Kidney glomerular epithelial cell (primary cell): Measurements from ENCODE around the gene GNAQ.
A peak's percentile ranks its signal among the peaks of the same experiment; 100 is the strongest.
"Not testable (repeated sequence)": the region's sequence is repeated elsewhere in the genome, so short reads cannot be mapped to it uniquely, and the experiment has no call there.

Experiments used
- DNase-seq: peaks from one replicate; lab custom pipeline; 2025; lab: John Stamatoyannopoulos, UW

Gene GNAQ

DNA sequence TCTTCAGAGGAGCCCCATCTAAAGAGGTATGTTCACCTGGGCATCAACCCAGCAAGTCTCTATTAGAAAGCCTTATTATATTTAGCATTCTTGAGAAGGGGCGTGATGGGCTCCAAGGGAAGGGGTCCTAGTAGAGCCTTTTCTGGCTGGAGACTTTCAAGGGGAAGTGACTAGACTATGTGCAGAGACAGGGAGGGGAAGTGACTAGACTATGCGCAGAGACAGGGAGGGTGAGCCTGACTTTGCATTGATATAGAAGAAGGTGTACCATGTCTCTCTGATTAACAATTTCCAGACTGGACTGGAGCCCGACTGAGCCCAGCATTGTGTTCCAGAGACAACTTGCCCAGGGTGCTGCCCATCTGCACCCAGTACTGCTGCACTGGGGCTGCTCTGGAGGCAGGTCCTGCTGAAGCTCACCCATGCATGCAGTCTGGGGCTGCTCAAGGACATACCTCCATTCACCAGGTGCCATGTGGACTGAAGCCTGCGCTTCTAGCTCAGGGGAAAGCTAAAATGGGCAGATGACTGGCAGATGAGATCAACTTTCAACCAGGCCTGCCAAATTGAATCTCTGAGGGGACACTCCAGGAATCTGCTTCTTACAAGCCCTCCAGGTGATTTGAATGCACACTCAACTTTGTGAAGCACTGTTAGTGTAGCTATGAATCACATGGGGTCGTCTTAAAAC lies 300.5 kb downstream of the GNAQ start:
- no peak for DNase-seq

DNA sequence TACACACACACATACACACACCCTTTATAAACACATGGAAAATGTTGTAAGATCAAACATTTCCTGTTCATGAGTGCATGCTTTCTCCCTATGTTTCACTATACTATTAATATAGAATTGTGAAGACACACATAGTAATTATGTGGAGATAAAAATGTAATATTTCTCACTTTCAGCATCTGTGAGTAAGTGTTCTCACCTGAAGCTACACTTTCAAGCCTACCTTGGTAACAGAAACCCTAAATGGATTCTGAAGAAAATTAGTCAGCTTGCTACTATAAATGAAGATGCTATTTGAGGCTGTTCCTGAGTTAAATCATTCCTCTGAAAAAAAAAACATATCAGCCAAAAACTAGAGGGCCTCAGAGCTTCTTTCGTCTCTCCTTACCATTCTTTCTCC lies 302.4 kb downstream of the GNAQ start:
- no peak for DNase-seq

DNA sequence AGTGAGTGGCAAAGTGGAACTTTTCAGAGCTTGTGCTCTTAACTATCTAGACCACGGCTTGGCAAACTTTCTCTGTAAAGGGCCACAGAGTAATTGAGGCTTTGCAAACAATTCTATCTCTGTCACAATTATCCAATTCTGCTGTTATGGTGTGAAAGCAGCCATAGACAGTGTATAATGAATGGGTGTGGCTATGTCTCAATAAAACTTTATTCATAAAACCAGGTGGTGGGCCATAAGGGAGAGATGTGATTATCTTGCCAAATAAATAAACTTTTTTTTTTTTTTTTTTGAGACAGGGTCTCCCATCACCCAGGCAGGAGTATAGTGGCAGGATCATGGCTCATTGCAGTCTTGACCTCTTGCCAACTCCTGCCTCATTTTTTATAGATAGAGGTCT lies 304.8 kb downstream of the GNAQ start:
- DNase-seq = no peak

DNA sequence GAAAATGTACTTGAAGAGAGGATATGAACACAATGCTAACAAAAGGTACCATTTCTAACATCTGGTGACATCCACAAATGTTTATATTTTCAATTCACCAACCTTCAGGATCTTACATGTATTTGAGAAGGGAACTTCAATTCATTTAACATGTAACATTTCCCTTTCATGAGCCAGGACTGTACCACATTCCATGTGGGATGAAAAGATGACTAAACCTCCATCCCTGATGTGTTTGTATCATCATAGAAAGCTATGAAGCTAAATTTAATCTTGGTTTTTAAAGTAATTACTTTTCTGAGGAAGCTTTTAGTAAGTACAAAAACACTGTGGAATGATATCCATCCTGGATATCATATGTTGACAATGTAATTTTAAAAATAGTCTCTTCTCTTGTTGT lies 305.3 kb downstream of the GNAQ start:
- no peak for DNase-seq

DNA sequence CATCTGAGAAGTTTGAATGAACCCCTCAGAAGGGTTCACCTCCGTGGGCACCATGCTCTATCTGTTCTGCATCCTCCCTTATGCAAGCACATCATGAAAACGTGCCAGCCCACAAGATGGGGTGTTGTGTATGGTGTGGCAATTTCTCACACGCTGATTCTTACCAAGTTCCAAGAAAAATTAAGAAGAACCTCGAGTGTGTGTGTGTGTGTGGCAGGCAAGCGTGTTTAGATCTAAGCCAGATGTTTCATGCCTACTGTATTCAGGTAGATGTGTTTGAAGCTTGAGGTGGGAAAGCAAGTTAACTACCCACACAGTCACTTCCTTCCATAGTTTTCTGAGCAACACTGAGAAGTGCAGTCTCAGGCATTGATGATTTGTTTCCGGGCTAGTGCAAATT lies 305.8 kb downstream of the GNAQ start:
- DNase-seq = no peak

DNA sequence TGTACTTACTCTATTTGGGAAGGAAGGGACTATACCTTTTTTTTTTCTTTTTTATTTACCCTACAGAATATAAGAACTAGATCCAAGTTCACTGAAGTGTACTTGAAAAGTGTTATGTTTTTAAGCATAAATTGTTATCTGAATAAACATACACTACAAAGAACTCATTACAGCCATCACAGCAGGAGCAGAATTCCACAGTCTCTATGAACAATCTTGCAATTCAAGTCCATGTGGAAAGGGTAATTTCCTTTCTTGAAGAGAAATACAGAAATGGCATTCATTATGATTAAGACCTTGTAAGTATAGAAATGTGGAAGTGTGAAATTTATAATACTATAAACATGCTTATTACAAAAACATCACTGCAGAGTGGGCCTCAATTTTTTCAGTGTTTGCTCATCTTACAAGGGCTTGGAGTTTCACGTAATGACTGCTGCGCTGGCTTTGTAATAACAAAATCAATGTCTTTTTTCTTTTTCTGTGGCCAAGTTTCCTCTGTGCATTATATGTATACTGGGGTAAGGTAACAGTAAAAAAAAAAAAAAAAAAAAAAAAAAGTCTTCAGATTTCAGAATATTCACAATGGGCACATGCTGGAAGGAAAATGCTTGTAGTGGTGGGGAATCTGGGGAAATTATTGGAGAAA lies 306.4 kb downstream of the GNAQ start:
- no peak for DNase-seq

DNA sequence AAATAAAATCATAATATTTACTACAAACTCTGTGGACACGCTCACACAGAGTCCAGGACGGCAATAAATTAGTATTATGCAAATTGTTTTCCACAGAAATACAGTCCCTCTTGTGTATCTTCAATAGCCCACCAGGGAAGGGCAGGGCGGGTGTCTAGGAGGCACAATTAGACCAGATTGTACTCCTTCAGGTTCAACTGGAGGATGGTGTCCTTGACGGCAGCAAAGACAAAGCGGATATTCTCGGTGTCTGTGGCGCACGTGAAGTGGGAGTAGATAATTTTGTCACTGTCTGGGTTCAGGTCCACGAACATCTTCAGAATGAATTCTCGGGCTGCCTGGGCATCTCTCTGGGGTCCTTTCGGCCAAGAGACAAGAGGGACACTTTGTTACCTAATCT lies 310.5 kb downstream of the GNAQ start:
- not testable (repeated sequence) for DNase-seq

DNA sequence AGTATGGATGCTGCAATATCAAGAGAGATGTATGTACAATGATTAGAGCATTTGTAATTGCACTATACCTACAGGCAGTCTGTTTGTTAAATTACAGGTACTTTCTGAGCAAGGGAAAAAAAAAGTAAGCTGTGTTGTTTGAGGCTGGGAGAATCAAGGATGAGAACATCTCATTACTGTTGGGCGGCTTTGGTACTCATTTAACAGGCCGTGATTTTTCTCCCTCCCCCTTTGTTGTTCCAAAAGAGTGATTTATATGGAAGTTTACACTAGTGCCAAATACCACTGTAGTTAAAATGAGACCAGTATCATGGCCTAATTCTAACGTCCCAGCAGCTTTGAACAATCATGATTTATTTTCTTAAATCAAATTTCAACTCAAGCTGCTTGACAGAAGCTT lies 312.3 kb downstream of the GNAQ start:
- DNase-seq = no peak

DNA sequence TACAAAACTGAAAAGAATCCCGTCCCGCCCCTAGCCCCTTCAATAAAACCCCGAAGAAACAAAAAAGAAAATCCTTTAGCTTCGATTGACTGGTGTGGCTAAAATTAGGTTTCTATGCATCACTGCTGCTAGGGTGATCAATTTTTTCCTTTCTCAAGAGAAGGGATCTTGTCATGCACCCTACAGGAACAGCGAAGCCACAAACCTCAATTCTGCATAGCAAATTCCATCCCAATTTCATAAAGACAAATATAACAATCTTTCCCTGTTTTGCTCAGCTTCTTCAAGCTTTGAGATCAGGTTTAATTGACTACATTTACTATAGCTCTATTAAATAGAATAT lies 313.3 kb downstream of the GNAQ start:
- not testable (repeated sequence) for DNase-seq

DNA sequence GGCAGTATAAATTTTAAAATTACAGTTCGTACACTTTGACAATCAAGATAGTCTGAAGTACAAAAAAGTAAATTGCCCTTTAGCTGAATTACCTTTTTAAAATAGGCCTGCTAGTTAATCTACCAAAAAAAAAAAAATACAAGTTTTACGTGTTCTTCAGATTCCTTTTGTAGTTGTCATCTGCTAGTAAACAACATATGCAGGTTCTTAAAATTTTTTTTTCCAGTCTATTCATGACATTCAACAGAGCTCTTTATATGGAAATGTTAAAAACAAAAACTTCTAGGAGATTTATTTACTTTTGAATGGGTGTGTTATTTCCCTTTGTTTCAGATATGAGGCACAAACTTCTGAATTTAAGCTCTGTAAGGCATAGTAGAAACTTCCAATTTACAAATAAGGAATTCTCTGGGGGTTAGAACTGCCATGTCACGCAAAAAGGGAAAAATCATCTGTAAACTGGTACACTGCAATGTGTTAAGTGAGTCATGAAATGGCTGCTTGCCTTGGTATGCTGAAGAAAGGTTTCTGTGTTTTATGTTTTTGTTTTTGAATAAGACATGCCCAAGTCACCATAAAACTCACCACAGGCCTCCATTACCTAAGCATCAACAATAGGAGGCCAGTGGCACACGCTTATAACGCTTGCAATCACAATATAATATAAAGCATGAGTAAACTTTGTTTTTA lies 313.9 kb downstream of the GNAQ start:
- DNase-seq = peak; percentile 46

DNA sequence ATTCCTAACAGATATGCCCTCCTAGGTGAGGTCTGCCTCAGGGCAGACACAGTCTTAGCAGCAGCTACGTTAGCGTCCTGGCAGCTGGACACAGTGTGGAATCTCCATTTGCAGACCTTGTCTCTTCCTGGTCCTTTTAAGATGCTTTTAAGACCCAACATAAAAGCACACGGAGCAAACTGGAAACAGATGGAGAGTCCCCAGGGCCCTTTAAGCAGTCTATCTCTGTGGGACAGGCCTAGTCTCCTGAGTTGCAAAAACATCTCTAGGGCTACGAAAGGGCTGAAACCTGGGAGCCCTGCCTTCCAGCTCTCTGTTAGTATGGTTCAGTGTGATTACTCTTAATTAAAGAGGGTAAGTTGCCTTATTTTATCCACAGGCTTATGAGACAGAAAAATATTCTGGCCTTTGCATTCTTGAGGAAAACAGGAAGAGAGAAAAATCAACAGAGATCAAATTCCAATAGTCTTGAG lies 317.5 kb downstream of the GNAQ start:
- DNase-seq = peak; percentile 14

DNA sequence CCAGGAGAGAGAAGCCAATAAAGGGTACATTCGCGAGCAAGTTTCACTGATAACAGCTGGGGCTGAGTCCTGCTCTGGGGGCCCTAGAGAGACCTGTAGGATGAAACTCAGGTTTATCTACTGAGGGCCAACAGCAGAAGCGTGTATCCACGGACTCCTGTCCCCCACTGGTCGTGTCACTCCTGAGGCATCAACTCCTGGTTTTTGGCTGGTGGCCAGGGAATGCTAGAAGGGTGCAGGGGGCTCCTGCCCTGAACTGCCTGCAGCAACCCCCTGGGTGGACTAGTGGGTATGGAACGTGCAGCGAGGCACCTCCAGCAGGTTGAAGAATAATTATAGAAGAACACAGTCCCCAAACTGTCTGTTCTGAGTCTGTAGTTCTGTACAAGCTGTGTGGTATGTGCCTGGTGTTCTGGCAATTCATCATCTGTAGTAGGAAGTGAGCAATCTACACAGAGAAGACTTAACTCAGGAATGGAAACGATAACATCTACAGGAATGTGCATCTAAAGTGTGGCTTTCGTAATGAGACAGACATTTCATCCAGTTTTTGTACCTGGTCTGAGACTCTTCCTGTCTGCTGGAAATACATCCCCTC lies 319.0 kb downstream of the GNAQ start:
- DNase-seq = peak; percentile 88

DNA sequence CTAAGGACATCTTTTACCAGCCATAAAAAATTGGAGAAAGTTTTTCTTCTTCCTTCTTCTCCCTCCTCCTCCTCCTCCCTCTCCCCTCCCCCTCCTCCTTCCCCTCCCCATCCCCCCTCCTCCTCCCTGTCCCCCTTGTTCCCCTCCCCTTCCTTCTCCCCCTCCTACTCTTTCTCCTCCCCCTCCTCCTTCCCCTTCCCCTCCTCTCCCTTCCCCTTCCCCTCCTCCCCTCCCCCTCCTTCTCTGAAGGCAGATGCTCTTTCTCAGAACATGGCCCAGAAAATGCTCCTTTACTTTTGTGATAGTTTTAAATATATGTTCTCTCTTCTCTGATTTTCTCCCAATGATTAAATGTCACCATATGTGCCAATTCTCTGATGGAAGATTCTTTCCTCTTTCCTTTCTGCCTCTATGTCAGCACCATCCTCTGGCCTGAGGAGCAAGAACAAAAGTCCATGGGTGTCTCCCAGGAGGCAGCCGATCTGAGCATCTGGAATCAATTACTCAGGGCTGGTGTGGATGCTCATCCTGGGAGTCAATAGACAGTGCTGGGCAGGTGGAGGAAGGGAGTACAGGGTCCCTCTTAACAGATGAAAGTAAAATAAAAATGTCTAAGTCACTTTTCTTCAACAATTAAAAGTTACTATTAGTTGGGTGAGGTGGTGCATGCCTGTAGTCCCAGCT lies 320.5 kb downstream of the GNAQ start:
- no peak for DNase-seq

DNA sequence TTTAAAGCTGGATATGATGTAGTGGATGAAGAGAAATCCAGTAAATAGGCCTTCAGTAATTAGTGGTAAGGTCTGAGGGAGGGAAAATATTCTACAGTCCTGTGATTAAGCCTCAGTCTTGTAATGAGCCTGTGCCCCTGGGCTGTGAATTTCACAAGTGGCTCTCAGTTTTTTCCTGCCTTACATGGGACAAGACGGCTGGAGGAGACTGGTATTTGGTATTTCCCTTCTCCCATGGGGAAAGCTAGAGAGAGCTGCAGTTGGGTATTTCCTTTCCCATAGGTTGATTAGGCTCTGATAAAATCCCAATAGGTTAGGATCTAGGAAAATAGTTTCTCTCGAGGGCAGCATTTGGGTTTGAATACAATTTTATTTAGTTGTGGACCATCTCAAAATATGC lies 321.3 kb downstream of the GNAQ start:
- no peak for DNase-seq

DNA sequence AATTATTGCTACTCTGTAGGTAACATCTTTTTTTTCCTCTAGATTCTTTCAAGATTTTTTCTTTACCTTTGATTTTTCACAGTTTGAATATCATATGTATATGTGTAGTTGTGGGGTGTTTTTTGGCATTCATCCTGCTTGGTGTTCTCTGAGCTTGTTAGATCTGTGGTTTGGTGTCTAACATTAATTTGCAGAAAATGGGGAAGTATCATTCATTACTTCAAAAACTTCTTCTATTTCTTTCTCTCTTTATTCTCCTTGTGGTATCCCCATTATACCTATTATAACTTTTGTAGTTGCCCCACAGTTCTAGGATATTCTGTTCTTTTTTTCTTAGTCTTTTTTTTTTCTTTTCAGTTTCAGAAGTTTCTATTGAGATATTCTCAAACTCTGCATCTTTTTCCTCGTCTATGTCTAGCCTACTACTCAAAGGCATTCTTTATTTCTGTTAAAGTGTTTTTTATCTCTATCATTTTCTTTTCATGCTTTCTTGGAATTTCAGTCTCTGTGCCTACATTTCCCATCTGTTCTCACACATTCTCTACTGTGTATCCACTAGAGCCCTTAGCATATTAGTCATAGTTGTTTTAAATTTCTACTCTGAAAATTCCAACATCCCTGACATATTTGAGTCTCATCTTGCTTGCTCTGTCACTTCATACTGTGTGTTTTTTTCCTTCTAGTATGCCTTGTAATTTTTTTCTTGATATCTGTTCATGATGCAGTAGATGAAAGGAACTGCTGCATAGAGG lies 323.4 kb downstream of the GNAQ start:
- peak; percentile 25 for DNase-seq

DNA sequence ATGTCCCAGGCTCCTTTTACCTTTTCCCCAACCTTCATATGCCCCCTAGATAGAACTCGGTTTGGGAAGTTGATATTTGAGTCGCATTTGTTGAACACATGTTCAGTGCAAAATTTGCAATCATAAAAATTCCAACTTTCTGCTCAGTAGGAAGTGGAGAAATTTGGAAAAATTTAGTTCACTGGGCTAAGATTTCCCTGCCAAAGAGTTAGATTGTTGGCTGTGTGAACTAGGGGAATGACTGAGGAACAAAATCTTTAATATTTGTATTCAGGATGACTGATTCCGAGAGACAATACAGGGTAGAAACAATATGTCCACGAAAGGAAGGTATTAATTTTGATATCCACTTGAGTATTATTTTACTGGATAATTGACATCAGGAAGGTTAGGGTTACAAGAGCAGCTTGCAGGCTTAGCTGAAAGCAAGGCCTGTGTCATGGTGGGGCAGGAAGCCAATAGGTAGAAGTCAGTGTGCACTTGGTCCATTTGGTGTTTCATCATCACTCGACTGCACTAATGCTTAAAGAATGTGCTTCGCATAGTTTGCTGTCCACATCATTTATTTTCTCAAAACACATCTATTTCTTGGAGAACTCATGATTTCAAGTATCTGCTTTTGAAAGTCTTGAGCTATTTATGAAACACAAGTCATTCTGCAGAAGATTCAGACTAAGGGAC lies 324.1 kb downstream of the GNAQ start:
- DNase-seq = peak; percentile 97

DNA sequence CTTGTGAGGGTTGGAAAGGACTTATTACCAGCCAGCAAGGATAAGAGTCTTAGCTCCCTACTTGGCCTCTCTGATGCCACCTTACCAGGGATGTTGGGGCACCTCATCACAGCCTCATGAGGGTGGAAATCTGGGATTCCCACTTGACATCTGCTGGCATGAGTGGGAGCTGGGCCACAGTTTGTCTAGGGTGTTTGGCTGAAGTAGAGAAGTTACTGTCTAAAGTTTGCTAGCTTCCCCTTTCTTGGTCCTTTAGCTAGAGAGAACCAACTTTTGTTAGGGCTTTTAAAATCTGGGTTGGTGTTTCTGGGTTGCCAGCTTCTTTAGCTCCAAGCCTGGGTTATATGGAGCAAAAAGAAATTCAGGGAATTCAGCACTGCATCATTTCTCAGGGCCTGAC lies 326.0 kb downstream of the GNAQ start:
- DNase-seq = no peak

DNA sequence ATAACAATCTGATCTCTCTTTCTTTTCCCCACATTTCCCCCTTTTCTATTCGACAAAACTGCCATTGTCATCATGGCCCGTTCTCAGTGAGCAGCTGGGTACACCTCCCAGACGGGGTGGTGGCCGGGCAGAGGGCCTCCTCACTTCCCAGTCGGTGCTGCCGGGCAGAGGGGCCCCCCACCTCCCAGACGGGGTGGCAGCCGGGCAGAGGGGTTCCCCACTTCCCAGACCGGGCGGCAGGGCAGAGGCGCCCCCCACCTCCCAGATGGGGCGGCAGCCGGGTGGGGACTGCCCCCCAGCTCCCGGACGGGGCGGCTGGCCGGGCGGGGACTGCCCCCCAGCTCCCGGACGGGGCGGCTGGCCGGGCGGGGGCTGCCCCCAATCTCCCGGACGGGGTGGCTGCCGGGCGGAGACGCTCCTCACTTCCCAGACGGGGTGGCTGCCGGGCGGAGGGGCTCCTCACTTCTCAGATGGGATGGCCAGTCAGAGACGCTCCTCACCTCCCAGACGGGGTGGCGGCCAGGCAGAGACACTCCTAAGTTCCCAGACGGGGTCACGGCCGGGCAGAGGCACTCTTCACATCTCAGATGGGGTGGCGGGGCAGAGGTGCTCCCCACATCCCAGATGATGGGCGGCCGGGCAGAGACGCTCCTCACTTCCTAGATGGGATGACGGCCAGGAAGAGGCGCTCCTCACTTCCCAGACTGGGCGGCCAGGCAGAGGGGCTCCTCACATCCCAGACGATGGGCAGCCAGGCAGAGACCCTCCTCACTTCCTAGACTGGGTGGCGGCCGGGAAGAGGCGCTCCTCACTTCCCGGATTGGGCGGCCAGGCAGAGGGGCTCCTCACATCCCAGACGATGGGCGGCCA lies 328.9 kb downstream of the GNAQ start:
- DNase-seq = not testable (repeated sequence)

DNA sequence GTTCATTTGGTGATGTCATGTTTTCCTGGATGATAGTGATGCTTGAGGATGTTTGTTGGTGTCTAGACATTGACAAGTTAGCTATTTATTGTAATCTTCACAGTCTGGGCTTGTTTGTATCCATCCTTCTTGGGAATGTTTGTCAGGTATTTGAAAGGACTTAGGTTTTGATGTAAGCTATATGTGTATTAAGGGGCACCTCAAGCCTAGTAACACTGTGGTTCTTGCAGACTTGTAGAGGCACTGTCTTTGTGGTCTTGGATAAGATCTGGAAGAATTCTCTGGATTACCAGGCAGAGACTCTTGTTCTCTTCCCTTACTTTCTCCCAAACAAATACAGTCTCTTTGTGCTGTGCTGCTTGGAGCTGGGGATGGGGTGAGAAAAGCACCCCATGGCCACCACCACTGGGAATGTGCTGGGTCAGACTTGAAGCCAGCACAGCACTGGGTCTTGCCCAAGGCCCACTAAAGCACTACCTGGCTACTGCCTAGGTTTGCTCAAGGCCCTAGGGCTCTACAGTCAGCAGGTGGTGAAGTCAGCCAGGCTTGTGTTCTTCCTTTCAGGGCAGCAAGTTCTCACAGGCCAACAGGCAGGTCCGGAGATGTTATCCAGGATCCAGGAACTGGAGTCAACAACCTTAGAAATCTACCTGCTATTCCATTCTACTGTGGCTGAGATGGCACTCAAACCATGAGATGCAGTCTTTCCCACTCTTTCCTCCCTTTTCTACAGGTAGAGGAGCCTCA lies 334.2 kb downstream of the GNAQ start:
- no peak for DNase-seq
